AG09319 (cell line): ENCODE measurements around the gene CADM1.

Experiments
- DNase-seq: peaks from one replicate; pipeline ENCODE4 v3.0.0-alpha.2; 2010; ENCODE audit warnings: low read depth; ENCODE audit errors: extremely low read depth
- CTCF ChIP-seq: IDR thresholded peaks from 2 replicates; pipeline ENCODE4 v1.5.1; 2011; ENCODE audit warnings: low read depth, mild to moderate bottlenecking, inconsistent platforms, low read length, moderate library complexity

Gene CADM1

DNA sequence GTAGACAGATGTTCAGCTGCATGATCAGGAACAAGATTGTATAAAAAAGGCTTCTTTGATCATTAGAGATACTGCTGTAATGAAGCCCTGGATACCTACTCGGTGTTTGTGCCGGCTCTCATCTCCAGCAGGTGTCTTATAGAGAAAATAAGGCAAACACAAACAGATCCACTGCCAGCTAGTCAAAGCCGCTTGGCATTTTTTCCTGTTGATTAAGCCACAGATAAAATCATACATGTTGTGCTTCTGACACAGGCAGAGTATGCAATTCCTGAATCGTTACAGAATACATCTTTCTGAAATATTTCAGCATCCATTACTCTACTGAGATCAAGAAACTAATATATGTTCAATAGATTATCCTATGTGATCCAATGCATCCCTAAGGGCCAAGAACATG is 206.9 kb downstream of the CADM1 start:
- TF ChIP-seq CTCF = no peak
- no peak for DNase-seq

DNA sequence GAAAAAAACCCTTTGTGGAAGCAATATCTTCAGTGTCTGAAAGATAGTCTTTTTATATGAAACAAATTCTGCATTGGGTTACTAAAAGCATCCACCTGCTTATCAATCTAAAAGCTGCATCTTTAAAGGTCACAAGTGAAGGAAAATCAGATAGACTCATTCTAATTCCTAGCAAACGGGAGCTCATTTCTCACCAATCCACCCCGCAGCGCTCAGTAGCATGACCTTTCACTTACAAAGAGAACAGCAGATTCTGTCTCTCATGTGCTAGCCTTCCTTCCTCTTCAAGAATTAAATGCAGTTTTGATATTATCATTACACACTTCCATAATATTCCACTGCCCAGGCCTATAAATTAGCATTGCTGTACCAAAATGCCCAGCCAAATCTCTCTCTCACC is 212.9 kb downstream of the CADM1 start:
- no peak for DNase-seq
- TF ChIP-seq CTCF = no peak

GRCh38 chr11:115290893-115291292 is 213.3 kb downstream of the CADM1 start:
- no peak for TF ChIP-seq CTCF
- DNase-seq = no peak

- no peak for TF ChIP-seq CTCF
- no peak for DNase-seq
These were observed 213.7 kb downstream of the CADM1 start for GRCh38 chr11:115290479-115290878.

DNA sequence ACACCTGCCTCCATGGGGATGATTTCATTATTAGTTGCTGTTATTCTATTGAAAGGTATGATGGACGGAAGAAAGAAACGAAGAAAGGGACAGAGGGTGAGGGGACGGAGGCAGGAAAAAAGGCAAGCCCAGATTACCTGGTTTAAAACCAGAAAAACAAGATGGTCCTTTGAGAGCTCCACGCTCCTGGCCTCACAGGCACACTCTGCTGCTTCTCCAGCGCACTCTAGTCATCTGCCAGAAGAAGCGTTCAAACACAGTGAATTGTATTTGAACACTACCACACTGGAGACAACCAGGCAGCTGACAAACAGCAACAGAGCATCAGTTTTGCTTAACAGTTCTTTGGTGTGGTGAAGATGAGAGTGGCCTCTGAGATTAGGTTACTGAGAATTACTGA is 216.9 kb downstream of the CADM1 start:
- TF ChIP-seq CTCF = no peak
- no peak for DNase-seq

GRCh38 chr11:115286614-115287013 is 217.6 kb downstream of the CADM1 start:
- TF ChIP-seq CTCF = no peak
- DNase-seq = no peak

DNA sequence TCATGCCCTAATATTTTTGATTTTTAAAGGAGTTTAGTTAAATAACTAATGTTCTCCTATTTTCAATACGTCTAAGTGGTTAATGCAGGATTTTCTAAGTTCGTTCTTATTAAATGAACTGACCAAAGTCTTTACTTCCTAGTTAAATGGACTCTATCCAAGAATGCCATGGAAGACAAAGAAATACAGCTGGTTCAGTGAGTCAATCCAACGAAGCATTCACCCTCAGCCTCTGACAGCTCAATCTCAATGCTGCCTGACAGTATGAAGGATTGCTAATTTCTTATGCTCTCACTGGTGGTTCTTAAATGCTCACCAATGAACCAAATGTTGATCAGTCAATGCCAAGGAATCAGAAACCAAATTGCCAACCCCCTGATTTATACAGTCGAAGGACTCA is 219.4 kb downstream of the CADM1 start:
- TF ChIP-seq CTCF = no peak
- DNase-seq = no peak
